ENCODE results near the gene P3H2.

DNA sequence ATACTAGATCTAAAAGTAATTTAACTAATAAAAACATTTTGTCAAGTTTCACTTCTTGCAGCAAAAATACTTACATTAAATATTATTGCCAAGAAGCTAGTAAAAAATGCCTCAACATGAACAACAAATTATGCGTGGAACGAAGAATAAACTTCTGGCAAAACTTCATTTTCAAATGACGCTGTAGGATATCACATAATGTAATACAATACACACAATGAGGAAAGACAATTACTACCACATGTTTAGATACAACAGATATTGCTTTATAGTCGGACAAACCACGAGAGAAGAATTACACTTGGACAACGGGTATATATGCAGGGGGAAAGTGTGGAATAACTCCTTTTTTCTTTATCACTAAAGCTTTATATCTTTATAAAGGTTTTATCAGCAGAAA, 21.6 kb downstream of the P3H2 start:
- TF ChIP-seq, protein P1, sequence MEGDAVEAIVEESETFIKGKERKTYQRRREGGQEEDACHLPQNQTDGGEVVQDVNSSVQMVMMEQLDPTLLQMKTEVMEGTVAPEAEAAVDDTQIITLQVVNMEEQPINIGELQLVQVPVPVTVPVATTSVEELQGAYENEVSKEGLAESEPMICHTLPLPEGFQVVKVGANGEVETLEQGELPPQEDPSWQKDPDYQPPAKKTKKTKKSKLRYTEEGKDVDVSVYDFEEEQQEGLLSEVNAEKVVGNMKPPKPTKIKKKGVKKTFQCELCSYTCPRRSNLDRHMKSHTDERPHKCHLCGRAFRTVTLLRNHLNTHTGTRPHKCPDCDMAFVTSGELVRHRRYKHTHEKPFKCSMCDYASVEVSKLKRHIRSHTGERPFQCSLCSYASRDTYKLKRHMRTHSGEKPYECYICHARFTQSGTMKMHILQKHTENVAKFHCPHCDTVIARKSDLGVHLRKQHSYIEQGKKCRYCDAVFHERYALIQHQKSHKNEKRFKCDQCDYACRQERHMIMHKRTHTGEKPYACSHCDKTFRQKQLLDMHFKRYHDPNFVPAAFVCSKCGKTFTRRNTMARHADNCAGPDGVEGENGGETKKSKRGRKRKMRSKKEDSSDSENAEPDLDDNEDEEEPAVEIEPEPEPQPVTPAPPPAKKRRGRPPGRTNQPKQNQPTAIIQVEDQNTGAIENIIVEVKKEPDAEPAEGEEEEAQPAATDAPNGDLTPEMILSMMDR (IDR thresholded peaks at IDR 0.05): no peak
- TF ChIP-seq POLR2A (IDR thresholded peaks at IDR 0.05) (no peak), EP300 (IDR thresholded peaks at IDR 0.05) (no peak)
